HepG2 (cell line): ENCODE measurements around the gene ATAD3C. TPM values are rescaled to one million over a fixed set of nuclear protein-coding genes. Genes with fewer than 3 reads are reported as not detected.

Experiments used
- ATF7-NPFF ChIP-seq: sonication (generic); formaldehyde crosslinking; IDR thresholded peaks from 2 replicates; pipeline ENCODE4 v1.8.1; 2023; ENCODE audit warnings: mild to moderate bottlenecking, low read depth, missing genetic modification reagents, moderate library complexity
- DNMT3B ChIP-seq: conservative IDR thresholded peaks from 2 replicates; pipeline ENCODE4 v1.6.1; 2016; ENCODE audit warnings: missing biosample characterization, control low read depth
- GATAD1 ChIP-seq: IDR thresholded peaks from 2 replicates; pipeline ENCODE4 v1.6.1; 2016; ENCODE audit warnings: missing genetic modification reagents, missing compliant biosample characterization
- GATAD2A ChIP-seq: IDR thresholded peaks from 2 replicates; pipeline ENCODE4 v1.6.1; 2016
- HNRNPL ChIP-seq: fragments of 200-400 bp; formaldehyde crosslinking; IDR thresholded peaks from 2 replicates; pipeline ENCODE4 v1.6.1; 2017; ENCODE audit warnings: mild to moderate bottlenecking, low read depth, low read length
- NR2F1 ChIP-seq, 2 experiments: fragments of 450-650 bp in 1 of 2; formaldehyde crosslinking in 1 of 2; IDR thresholded peaks; 2 replicates each; pipeline versions ENCODE4 v1.5.0 to v1.6.1; 2016 to 2020; ENCODE audit warnings: mild to moderate bottlenecking in 1 of 2, missing compliant biosample characterization in 1 of 2, missing genetic modification reagents in 1 of 2, moderate library complexity in 1 of 2
- PAWR ChIP-seq: sonication (generic); formaldehyde crosslinking; IDR thresholded peaks from 2 replicates; pipeline ENCODE4 v1.4.0; 2020; ENCODE audit warnings: missing genetic modification reagents, mild to moderate bottlenecking, borderline replicate concordance
- PHF20 ChIP-seq: sonication (generic); formaldehyde crosslinking; IDR thresholded peaks from 2 replicates; pipeline ENCODE4 v1.5.0; 2020; ENCODE audit warnings: mild to moderate bottlenecking, missing genetic modification reagents
- SIX4 ChIP-seq: sonication (generic); formaldehyde crosslinking; IDR thresholded peaks from 2 replicates; pipeline ENCODE4 v1.4.0; 2020; ENCODE audit warnings: missing genetic modification reagents
- SMC3 ChIP-seq: IDR thresholded peaks from 2 replicates; pipeline ENCODE4 v1.6.1; 2011; ENCODE audit warnings: low read length, improper control_type of control experiment
- SP5 ChIP-seq: IDR thresholded peaks from 2 replicates; pipeline ENCODE4 v1.6.1; 2016; ENCODE audit warnings: low read depth, borderline replicate concordance
- SRF ChIP-seq: IDR thresholded peaks from 2 replicates; pipeline ENCODE4 v1.6.1; 2011; ENCODE audit warnings: mild to moderate bottlenecking, low read depth, low read length, moderate library complexity
- SRSF1 ChIP-seq: fragments of 200-400 bp; formaldehyde crosslinking; optimal IDR thresholded peaks from 2 replicates; pipeline ENCODE3; 2017; ENCODE audit warnings: mild to moderate bottlenecking, low read depth, low read length, moderate library complexity
- ZBTB38 ChIP-seq: sonication (generic); formaldehyde crosslinking; IDR thresholded peaks from 2 replicates; pipeline ENCODE4 v1.5.1; 2020; ENCODE audit warnings: mild to moderate bottlenecking, missing genetic modification reagents
- ZNF143 ChIP-seq: sonication (generic); formaldehyde crosslinking; IDR thresholded peaks from 2 replicates; pipeline ENCODE4 v1.4.0; 2020; ENCODE audit warnings: missing genetic modification reagents
- ZNF33A ChIP-seq: sonication (generic); formaldehyde crosslinking; IDR thresholded peaks from 2 replicates; pipeline ENCODE4 v1.5.1; 2020; ENCODE audit warnings: missing genetic modification reagents, mild to moderate bottlenecking, moderate library complexity, borderline replicate concordance
- ZNF33B ChIP-seq: sonication (generic); formaldehyde crosslinking; IDR thresholded peaks from 2 replicates; pipeline ENCODE4 v1.5.1; 2020; ENCODE audit warnings: mild to moderate bottlenecking, missing genetic modification reagents
- ZNF510 ChIP-seq: sonication (generic); formaldehyde crosslinking; IDR thresholded peaks from 2 replicates; pipeline ENCODE4 v1.4.0; 2020; ENCODE audit warnings: low read depth, mild to moderate bottlenecking, missing genetic modification reagents
- ZNF570 ChIP-seq: sonication (generic); formaldehyde crosslinking; IDR thresholded peaks from 2 replicates; pipeline ENCODE4 v1.4.0; 2020; ENCODE audit warnings: mild to moderate bottlenecking, missing genetic modification reagents, borderline replicate concordance
- ZNF747 ChIP-seq: sonication (generic); formaldehyde crosslinking; IDR thresholded peaks from 2 replicates; pipeline ENCODE4 v1.8.1; 2023; ENCODE audit warnings: missing genetic modification reagents, mild to moderate bottlenecking, borderline replicate concordance
- polyA plus RNA-seq, 8 experiments: library from polyadenylated mRNA; depleted of rRNA in 3 of 8; stranded (reverse) in 7 of 8; unstranded in 1 of 8; fragments of >200 nt; fragmentation: Illumina TruSeq in 4 of 8; extraction: Trizol in 4 of 8; gene quantifications; 2 replicates each; pipeline versions ENCODE4 v1.2.1 to v1.2.3, GENCODE V29; 2011 to 2016; ENCODE audit warnings: low read depth in 4 of 8, missing spikeins in 1 of 8, mixed read lengths in 1 of 8; ENCODE audit not compliant: insufficient read depth in 1 of 8
- total RNA-seq, 5 experiments: library from RNA; depleted of rRNA; stranded (reverse); fragments of >200 nt; fragmentation: Illumina TruSeq; extraction: Trizol; gene quantifications; 2 replicates each; pipeline ENCODE4 v1.2.3, GENCODE V29; 2016; ENCODE audit warnings: low read depth in 1 of 5
- TF ChIP-seq, protein P1 (sequence below): IDR thresholded peaks from 2 replicates; pipeline ENCODE4 v1.6.1; 2012; ENCODE audit warnings: inconsistent platforms
- TF ChIP-seq, protein P2 (sequence below): sonication (generic); formaldehyde crosslinking; IDR thresholded peaks from 2 replicates; pipeline ENCODE4 v1.4.0; 2020; ENCODE audit warnings: low read depth, missing genetic modification reagents
- TF ChIP-seq, protein P3 (sequence below): sonication (generic); formaldehyde crosslinking; IDR thresholded peaks from 2 replicates; pipeline ENCODE4 v1.4.0; 2020; ENCODE audit warnings: missing genetic modification reagents
- TF ChIP-seq, protein P4 (sequence below): sonication (generic); formaldehyde crosslinking; IDR thresholded peaks from 2 replicates; pipeline ENCODE4 v1.4.0; 2020; ENCODE audit warnings: mild to moderate bottlenecking, missing genetic modification reagents

The ATAD3C gene
- total and polyA plus RNA-seq, 2 of the 13 experiments (the other 11 are each of a cell fraction or from before 2014, with no cell fraction given): 2.4 to 3.2 TPM

DNA sequence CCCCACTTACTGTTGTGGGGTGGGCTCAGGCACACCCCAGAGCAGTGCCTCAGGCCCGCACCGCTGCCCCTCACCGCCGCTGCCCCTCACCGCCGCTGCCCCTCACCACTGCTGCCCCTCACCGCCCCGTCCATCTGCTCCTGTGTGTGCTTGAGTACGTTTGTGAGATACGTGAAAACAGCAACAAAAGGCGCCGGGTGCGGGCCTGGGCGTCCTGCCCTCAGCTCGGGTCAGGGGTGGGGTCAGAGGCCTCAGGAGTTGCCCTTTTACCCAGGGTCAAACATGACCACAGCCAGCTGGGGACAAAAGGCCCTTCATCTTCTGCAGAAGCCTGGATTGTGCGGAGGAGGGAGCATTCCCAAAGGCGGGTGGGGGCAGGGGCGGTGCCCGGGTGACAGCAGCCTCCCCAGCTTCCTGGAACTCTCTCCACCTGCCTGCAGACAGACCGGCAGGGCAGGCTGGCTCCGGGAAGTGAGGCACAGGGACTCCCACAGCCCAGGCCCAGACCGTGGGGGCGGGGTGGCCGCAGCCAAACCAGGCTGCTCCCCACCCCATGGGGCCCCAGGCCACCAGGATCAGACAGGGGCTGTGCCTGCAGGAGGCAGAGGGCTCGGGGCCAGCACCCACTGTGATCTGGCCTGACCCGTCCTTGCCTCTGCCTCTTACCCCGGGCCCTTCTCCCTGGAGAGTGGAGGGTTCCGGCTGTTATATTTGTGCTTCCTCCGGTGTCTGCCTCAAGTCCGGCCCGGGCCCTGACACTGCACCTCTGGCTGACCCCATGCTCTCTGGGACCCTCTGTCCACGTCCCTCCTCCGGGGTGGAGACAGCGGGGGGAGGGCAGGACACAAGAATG is 16.3 kb upstream of the ATAD3C start (continued):
- TF ChIP-seq ZNF143 (CRISPR knock-in tag): no peak
- 0 out of 2 replicates have a peak, but pooled peaks have one; percentile 64 for TF ChIP-seq PAWR (CRISPR knock-in tag)
- TF ChIP-seq GATAD2A (CRISPR knock-in tag): peak; percentile 82
- peak; percentile 94 for TF ChIP-seq ZNF747
- TF ChIP-seq, protein P1, sequence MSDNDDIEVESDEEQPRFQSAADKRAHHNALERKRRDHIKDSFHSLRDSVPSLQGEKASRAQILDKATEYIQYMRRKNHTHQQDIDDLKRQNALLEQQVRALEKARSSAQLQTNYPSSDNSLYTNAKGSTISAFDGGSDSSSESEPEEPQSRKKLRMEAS: no peak
- TF ChIP-seq NR2F1 (CRISPR knock-in tag; IDR thresholded peaks at IDR 0.05): peak; percentile 97 to 99
- peak; percentile 70; the same call in 1 of the 2 replicates for TF ChIP-seq ATF7-NPFF (CRISPR knock-in tag)
- peak; percentile 86 for TF ChIP-seq SRSF1
- TF ChIP-seq SIX4 (CRISPR knock-in tag): peak; percentile 37; the same call in 1 of the 2 replicates
- no peak for TF ChIP-seq ZNF33B (CRISPR knock-in tag)
- TF ChIP-seq, protein P2, sequence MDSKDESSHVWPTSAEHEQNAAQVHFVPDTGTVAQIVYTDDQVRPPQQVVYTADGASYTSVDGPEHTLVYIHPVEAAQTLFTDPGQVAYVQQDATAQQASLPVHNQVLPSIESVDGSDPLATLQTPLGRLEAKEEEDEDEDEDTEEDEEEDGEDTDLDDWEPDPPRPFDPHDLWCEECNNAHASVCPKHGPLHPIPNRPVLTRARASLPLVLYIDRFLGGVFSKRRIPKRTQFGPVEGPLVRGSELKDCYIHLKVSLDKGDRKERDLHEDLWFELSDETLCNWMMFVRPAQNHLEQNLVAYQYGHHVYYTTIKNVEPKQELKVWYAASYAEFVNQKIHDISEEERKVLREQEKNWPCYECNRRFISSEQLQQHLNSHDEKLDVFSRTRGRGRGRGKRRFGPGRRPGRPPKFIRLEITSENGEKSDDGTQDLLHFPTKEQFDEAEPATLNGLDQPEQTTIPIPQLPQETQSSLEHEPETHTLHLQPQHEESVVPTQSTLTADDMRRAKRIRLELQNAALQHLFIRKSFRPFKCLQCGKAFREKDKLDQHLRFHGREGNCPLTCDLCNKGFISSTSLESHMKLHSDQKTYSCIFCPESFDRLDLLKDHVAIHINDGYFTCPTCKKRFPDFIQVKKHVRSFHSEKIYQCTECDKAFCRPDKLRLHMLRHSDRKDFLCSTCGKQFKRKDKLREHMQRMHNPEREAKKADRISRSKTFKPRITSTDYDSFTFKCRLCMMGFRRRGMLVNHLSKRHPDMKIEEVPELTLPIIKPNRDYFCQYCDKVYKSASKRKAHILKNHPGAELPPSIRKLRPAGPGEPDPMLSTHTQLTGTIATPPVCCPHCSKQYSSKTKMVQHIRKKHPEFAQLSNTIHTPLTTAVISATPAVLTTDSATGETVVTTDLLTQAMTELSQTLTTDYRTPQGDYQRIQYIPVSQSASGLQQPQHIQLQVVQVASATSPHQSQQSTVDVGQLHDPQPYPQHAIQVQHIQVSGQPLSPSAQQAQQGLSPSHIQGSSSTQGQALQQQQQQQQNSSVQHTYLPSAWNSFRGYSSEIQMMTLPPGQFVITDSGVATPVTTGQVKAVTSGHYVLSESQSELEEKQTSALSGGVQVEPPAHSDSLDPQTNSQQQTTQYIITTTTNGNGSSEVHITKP (CRISPR knock-in tag): peak; percentile 55; the same call in 1 of the 2 replicates
- no peak for TF ChIP-seq ZNF33A
- TF ChIP-seq SRF: no peak
- TF ChIP-seq DNMT3B: no peak
- TF ChIP-seq, protein P3, sequence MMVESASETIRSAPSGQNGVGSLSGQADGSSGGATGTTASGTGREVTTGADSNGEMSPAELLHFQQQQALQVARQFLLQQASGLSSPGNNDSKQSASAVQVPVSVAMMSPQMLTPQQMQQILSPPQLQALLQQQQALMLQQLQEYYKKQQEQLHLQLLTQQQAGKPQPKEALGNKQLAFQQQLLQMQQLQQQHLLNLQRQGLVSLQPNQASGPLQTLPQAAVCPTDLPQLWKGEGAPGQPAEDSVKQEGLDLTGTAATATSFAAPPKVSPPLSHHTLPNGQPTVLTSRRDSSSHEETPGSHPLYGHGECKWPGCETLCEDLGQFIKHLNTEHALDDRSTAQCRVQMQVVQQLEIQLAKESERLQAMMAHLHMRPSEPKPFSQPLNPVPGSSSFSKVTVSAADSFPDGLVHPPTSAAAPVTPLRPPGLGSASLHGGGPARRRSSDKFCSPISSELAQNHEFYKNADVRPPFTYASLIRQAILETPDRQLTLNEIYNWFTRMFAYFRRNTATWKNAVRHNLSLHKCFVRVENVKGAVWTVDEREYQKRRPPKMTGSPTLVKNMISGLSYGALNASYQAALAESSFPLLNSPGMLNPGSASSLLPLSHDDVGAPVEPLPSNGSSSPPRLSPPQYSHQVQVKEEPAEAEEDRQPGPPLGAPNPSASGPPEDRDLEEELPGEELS (CRISPR knock-in tag): peak; percentile 83
- peak; percentile 62 for TF ChIP-seq GATAD1
- TF ChIP-seq, protein P4, sequence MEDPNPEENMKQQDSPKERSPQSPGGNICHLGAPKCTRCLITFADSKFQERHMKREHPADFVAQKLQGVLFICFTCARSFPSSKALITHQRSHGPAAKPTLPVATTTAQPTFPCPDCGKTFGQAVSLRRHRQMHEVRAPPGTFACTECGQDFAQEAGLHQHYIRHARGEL: 0 out of 2 replicates have a peak, but pooled peaks have one; percentile 44
- peak; percentile 90 for TF ChIP-seq SP5 (CRISPR knock-in tag)
- TF ChIP-seq ZBTB38: peak; percentile 64; the same call in 1 of the 2 replicates
- no peak; the same call in 1 of the 2 replicates for TF ChIP-seq PHF20
- TF ChIP-seq HNRNPL: peak; percentile 87; the same call in 1 of the 2 replicates
- TF ChIP-seq SMC3: peak; percentile 19; the same call in 1 of the 2 replicates
- no peak; the same call in 1 of the 2 replicates for TF ChIP-seq ZNF510 (CRISPR knock-in tag)
- TF ChIP-seq ZNF570: no peak
